Uterus (tissue), 2 donors: ENCODE data around the gene LRRC75B.

Experiments
- CTCF ChIP-seq, 4 experiments: fragments of 200-600 bp in 2 of 4; fragments of 450-650 bp in 2 of 4; sonication (generic) in 2 of 4; IDR thresholded peaks; one replicate each; pipeline ENCODE4 v1.5.1; 2016 to 2019; ENCODE audit warnings: antibody characterized with exemption in 4 of 4, mild to moderate bottlenecking in 2 of 4, moderate library complexity in 1 of 4
- POLR2A ChIP-seq, 2 donors: fragments of 450-650 bp; IDR thresholded peaks; one replicate each; pipeline ENCODE4 v1.6.1; 2016; ENCODE audit warnings: antibody characterized with exemption in 2 of 2, mild to moderate bottlenecking in 1 of 2, moderate library complexity in 1 of 2

GRCh38 chr22:24564376-24565058 is 28.4 kb downstream of the LRRC75B start:
- no peak for TF ChIP-seq CTCF (IDR thresholded peaks at IDR 0.05)
- TF ChIP-seq POLR2A (IDR thresholded peaks at IDR 0.05) = no peak
